HuH-7 (cell line): ENCODE data around the gene CGB8.
"Not testable (repeated sequence)": the region's sequence is repeated elsewhere in the genome, so short reads cannot be mapped to it uniquely, and the experiment has no call there.

Source experiments
- DNase-seq: peaks from one replicate; pipeline ENCODE4 v3.0.0; 2011; ENCODE audit warnings: low spot score

CGB8 gene

DNA sequence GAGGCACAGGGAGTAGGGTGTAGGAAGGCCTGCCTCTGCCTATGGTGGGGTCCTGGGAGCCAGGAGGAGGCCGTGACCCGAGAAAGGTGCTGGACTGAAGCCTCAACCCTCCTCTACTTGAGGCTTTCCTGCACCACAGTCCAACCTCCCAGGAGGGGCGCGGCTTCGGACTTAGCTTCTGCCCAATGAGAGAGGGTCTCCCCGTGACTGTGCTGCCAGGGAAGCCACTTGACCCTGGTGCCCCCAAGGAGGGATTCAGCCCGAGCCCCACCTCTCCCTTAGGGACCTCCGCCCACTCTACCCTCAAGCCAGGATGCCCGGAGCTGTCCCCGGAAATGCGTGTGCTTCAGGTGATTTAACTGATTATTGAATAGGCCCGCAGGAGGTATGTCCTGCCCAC, at the start of gene CGB8:
CGB8 (minus strand) TSS at position 101 of the 400 bp plus-strand sequence. CDS start 372 bp downstream, outside the sequence.
- DNase-seq: not testable (repeated sequence)

DNA sequence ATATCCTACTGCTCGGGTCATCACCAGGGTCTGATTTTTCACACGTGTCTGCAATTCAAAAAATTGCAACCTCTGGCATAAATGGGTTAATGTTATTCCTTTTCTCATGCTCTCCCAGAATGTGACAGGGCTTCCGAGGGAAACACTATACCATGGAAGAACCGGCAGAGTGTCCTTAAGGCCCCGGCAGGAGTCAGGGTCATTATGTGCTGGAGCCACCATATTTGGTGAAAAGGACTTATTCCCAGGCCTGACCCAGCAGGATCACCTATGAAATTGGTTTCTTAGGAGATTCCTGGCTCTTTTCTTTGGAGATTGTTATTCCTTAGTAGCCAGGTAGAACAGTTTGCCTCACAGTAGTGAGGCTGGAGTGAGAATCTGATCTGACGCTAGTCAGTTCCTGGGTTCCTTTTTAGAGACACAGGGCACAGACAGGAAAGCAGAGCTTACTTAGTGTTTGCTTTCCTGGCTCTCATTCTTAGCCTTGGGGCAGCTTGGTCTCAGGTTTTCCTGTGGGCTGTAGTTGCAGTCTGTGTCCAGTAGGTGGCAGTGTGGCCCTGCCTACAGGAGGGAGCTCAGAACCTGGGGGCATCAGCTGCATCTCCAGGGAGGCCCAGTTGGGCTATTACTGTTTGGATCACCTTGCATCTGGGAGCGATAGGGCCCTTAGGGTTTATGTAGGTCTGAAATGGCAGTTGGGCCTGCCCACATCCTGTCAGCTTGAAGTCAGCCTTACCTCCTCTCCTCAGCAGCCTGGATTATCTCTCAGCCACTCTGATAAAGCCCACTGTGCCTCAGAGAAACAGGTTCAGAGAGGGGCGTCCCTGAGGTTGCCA, 48.8 kb upstream of the CGB8 start:
- peak; percentile 89 for DNase-seq

GRCh38 chr19:49094505-49095482, 45.9 kb upstream of the CGB8 start:
- no peak for DNase-seq

- DNase-seq: no peak
These were observed 43.8 kb upstream of the CGB8 start for GRCh38 chr19:49092686-49093085.

DNA sequence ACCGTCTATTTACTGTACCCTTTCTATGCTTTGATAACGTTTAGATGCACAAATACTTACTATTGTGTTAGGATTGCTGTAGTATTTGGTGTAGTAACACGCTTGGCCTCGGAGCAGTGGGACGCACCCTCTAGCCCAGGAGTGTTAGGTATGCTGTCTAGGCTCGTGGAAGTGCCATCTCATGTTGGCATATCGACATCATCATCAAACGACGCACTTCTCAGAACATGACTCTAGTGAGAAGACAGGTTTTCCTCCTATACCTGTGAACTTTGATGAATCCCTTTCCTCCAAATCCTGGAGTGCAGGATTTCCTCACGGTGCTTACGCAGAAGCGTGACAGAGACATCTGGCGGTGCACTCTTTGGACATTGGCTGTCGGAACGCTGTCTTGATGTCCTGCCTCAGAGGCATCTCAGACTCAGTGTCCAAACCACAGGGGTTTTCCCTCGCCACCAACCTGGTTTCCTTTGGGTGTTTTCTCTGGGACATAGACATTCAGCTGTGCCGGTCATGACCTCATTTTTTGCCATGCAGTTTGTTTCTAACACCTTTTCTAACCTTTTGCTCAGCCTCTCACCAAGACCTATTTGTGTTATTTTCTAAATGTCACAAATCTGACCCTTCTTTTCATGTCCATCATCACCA, 42.6 kb upstream of the CGB8 start:
- DNase-seq: no peak

- no peak for DNase-seq
These were observed 37.4 kb upstream of the CGB8 start for GRCh38 chr19:49086296-49086695.

GRCh38 chr19:49085868-49086232, 36.9 kb upstream of the CGB8 start:
- DNase-seq: no peak

DNA sequence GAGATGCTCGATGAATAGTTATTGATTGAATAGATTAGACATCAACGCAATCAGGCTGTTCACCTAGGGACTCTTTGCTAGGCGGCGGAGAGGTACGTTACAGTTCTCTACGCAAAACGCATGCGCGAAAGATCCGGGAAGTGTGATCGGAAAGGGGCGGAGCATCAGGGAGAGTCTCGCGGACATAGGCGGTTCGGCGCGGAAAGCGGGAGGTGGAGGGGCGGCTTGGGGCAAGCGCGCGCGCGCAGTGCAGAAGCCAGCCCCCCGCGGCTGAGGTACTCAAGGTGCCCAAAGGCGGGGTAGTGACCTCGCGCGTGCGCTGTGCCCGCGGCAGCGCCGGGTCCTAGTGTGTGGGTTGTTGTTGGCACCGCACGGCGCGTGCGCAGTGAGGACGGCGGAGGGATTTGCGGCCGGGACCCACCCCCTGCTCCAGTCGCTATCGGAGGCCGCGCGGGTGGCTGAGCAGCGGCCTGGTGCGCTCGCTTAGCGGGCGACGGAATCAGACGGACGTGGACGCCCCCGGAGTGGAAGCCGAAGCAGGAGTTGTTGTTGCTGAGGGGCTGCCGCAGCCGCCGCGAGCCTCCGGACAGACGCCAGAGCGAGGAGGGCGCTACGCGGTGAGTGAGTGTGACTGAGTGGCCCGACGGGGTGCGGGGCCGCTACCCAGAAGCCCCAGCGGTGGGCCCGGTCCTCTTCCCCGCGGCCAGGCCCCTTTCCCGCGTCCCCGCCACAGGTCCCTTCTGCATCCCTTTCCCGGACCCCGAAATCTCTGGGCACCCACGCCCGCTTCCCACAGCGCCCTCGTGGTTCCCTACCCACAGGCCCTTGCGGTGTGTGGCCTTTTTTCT, 36.3 kb upstream of the CGB8 start, which contains the start of gene SNRNP70:
SNRNP70 (plus strand) TSS at position 432 of the 848 bp plus-strand sequence. CDS start 964 bp downstream, outside the sequence.
- DNase-seq: peak; percentile 99

DNA sequence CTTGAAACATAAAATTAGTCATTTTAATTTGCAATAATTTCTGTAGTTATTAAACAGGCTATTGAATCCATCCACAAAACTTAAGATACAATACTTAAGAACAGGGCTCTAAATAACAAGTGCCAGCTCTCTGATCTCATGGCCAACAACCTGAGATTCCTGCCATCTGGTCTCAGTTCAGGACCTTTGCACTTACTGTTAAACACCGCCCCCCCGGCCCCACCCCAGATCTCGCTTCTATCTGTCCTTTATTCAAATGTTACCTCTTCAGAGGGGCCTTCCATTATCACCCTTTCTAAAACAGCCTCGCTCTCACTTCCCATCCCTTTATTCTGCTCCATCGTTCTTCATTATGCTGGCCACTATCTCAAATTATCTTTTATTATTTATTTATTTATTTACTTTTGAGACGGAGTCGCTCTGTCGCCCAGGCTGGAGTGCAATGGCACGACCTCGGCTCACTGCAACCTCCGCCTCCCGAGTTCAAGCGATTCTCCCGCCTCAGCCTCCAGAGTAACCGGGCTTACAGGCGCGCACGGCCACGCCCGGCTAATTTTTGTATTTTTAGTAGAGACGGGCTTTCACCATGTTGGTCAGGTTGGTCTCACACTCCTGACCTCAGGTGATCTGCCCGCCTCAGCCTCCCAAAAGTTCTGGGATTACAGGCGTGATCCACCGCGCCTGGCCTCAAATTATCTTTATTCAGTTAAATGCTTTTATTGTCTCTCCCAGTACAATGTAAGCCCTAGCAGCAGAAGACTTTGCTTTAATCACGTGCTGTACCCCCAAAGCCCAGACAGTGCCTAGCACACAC, 35.5 kb upstream of the CGB8 start:
- DNase-seq: no peak

- no peak for DNase-seq
These were observed 32.4 kb upstream of the CGB8 start for GRCh38 chr19:49081273-49081672.

GRCh38 chr19:49080392-49080791, 31.5 kb upstream of the CGB8 start:
- no peak for DNase-seq

- not testable (repeated sequence) for DNase-seq
These were observed 26.0 kb upstream of the CGB8 start for GRCh38 chr19:49074869-49075268.

- DNase-seq: peak; percentile 84
These were observed 24.8 kb upstream of the CGB8 start for GRCh38 chr19:49073514-49074378.

- no peak for DNase-seq
These were observed 23.1 kb upstream of the CGB8 start for GRCh38 chr19:49071860-49072547.

DNA sequence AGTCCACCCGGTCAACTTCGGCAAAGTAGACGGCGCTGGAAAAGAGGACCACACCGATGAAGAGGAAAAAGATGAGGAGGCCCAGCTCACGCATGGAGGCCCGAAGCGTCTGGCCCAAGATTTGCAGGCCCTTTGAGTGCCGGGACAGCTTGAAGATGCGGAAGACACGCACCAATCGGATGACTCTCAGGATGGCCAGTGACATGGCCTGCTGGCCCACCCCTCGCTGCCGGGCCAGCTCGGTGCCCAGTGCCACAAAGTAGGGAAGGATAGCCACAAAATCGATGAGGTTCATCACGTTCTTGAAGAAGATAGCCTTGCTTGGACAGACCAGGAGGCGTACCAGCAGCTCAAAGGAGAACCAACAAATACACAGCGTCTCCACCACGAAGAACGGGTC, 21.5 kb upstream of the CGB8 start:
- DNase-seq: no peak

DNA sequence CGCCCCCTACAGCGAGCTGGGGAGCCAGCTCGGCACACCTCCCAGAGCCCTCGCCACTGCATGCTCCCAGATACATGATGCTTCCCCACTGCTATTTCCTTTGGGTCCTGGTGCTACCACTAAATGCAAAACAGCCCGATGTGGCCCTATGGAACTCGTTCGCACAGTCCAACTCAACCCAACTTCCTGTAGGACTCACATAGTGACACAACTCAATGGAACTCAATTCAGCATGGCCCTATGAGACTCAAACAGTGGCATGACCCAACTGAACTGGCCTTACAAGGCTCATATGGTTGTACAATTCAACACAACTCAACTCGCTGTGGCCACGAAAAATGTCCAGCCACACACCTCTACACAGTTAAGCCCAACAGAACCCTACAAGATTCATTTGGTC, 20.1 kb upstream of the CGB8 start:
- no peak for DNase-seq

DNA sequence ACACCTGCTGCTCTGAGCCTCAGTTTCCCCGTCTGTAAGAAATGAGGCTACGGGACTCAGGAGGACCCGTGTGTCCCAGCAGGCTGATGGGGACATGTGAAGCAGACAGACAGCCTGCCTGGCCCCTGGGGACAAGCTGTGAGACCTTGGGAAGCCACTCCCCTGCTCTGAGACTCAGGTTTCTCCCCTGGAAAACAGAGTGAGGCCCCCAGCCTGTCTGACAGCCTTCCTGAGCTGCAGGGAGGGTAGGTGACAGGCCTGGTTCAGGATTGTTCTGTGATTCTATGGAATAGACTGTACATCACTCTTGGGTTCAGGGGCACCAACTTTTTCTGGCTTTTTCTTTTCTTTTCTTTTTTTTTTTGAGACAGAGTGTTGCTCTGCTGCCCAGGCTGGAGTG, 18.6 kb upstream of the CGB8 start:
- peak; percentile 55 for DNase-seq

GRCh38 chr19:49065905-49066512, 17.1 kb upstream of the CGB8 start:
- DNase-seq: no peak
